ENCODE measurements around the gene SLC24A1. TPM values are rescaled to one million over a fixed set of nuclear protein-coding genes. Genes with fewer than 3 reads are reported as not detected.
A peak's percentile ranks its signal among the peaks of the same experiment; 100 is the strongest.

Gene SLC24A1
- total RNA-seq, 2 experiments from 2014 or later = 2.2 to 2.3 TPM

- no peaks in the 10 kb centered on the region for H3K9me3 Mint-ChIP-seq
- Histone ChIP-seq H3K27me3 (ENCODE audit: control insufficient read depth in 1 of 2, insufficient read depth in 2 of 2, low read length in 2 of 2) (no peaks in the 10 kb centered on the region), H3K27ac (ENCODE audit: low read depth in 1 of 2, low read length in 2 of 2) (no peak overlapping the region), H3K9me3 (ENCODE audit: control insufficient read depth in 1 of 2, insufficient read depth in 1 of 2, low read length in 2 of 2) (no peaks in the 10 kb centered on the region), H3K4me3 (ENCODE audit: low read length) (no peak overlapping the region), H3K36me3 (ENCODE audit: insufficient read depth, low read length) (peaks cover 37% of the 10 kb centered on the region), H3K4me1 (ENCODE audit: insufficient read depth, low read length) (peaks cover 5% of the 10 kb centered on the region)
- no peak for ATAC-seq (ENCODE audit: poor library complexity)
- peaks cover 37% of the 10 kb centered on the region for H3K36me3 Mint-ChIP-seq (ENCODE audit: low read depth)
- intact Hi-C loops (cut with DNase I, micrococcal nuclease) = no loop called here
- ChIA-PET POLR2A (interaction anchor here (0.6 to 1.4 kb wide), 2 partner anchors 43 to 135 kb away, joined by 3 to 4 read pairs; partner anchors contain the start of gene INTS14), CTCF (no interaction called here)
- H3K4me1 Mint-ChIP-seq (ENCODE audit: low read depth) = peaks cover 5% of the 10 kb centered on the region
- no peaks in the 10 kb centered on the region for H3K27me3 Mint-ChIP-seq
- TF ChIP-seq, protein P1, sequence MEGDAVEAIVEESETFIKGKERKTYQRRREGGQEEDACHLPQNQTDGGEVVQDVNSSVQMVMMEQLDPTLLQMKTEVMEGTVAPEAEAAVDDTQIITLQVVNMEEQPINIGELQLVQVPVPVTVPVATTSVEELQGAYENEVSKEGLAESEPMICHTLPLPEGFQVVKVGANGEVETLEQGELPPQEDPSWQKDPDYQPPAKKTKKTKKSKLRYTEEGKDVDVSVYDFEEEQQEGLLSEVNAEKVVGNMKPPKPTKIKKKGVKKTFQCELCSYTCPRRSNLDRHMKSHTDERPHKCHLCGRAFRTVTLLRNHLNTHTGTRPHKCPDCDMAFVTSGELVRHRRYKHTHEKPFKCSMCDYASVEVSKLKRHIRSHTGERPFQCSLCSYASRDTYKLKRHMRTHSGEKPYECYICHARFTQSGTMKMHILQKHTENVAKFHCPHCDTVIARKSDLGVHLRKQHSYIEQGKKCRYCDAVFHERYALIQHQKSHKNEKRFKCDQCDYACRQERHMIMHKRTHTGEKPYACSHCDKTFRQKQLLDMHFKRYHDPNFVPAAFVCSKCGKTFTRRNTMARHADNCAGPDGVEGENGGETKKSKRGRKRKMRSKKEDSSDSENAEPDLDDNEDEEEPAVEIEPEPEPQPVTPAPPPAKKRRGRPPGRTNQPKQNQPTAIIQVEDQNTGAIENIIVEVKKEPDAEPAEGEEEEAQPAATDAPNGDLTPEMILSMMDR (IDR thresholded peaks at IDR 0.05) = no peak
- H3K27ac Mint-ChIP-seq = peak overlapping the region; percentile 42
- no peak for DNase-seq
- no peak overlapping the region for H3K4me3 Mint-ChIP-seq
These were observed 31.6 kb downstream of the SLC24A1 start for GRCh38 chr15:65653341-65653740.

DNA sequence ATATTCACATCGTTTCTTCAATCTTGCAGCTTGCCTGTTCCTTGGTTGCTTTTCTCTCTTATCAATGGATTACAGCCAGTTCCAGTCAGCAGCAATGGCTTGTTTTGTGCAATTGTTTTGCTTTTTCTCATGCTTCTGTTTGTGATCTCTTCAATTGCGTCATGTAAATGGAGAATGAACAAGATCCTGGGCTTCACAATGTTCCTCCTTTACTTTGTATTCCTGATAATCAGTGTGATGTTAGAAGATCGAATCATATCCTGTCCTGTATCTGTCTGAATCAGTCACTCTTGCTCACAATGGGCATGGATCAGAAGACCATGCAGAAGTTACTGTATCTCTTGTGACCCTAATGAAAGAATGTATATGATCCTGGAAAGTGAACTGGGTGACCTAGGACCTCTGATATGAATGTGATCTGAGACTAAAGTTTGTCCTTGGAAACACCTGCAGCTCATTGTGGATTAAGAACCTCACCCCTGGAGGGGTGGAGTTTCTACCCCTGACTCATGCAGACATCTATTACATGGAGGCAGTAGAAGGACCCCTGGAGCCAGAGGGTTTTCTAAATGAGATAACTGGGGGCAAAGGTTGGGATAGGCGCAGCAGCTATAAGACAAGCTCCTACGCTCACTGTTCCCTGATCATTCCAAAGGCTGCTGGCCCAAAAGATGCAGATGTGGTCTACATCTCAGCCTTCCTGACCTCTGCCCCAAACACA is 32.2 kb downstream of the SLC24A1 start:
- Histone ChIP-seq H3K9me3 (ENCODE audit: control insufficient read depth in 1 of 2, insufficient read depth in 1 of 2, low read length in 2 of 2) (no peaks in the 10 kb centered on the region), H3K4me1 (ENCODE audit: insufficient read depth, low read length) (peaks cover 5% of the 10 kb centered on the region), H3K27ac (ENCODE audit: low read depth in 1 of 2, low read length in 2 of 2) (no peak overlapping the region), H3K4me3 (ENCODE audit: low read length) (no peak overlapping the region), H3K27me3 (ENCODE audit: control insufficient read depth in 1 of 2, insufficient read depth in 2 of 2, low read length in 2 of 2) (no peaks in the 10 kb centered on the region), H3K36me3 (ENCODE audit: insufficient read depth, low read length) (peaks cover 41% of the 10 kb centered on the region)
- peak overlapping the region; percentile 29 for H3K27ac Mint-ChIP-seq
- ATAC-seq (ENCODE audit: poor library complexity) = no peak
- no peaks in the 10 kb centered on the region for H3K9me3 Mint-ChIP-seq
- H3K27me3 Mint-ChIP-seq = no peaks in the 10 kb centered on the region
- ChIA-PET CTCF (no interaction called here), POLR2A (interaction anchor here (0.6 to 1.4 kb wide), 3 partner anchors 43 to 1513 kb away, joined by 3 to 4 read pairs (median 3); partner anchors contain the start of gene INTS14)
- intact Hi-C loops (cut with DNase I, micrococcal nuclease) = no loop called here
- no peak overlapping the region for H3K4me3 Mint-ChIP-seq
- H3K4me1 Mint-ChIP-seq (ENCODE audit: low read depth) = peaks cover 5% of the 10 kb centered on the region
- TF ChIP-seq, protein P1 (IDR thresholded peaks at IDR 0.05) = no peak
- peaks cover 43% of the 10 kb centered on the region for H3K36me3 Mint-ChIP-seq (ENCODE audit: low read depth)
- DNase-seq = no peak

GRCh38 chr15:65655026-65655425 is 33.3 kb downstream of the SLC24A1 start:
- DNase-seq (no peak), ATAC-seq (ENCODE audit: poor library complexity) (no peak)
- Mint-ChIP-seq H3K9me3 (no peaks in the 10 kb centered on the region), H3K27me3 (no peaks in the 10 kb centered on the region), H3K4me1 (ENCODE audit: low read depth) (peaks cover 5% of the 10 kb centered on the region), H3K36me3 (ENCODE audit: low read depth) (peaks cover 51% of the 10 kb centered on the region), H3K27ac (no peak overlapping the region), H3K4me3 (no peak overlapping the region)
- TF ChIP-seq, protein P1 (IDR thresholded peaks at IDR 0.05) = no peak
- ChIA-PET CTCF (interaction anchor here (0.6 kb wide), 1 partner anchor 632 kb away, joined by 3 read pairs; no protein-coding TSS in a partner anchor), POLR2A (no interaction called here)
- intact Hi-C loops (cut with DNase I, micrococcal nuclease) = no loop called here
- no peak overlapping the region for H3K4me3 ChIP-seq (ENCODE audit: low read length)
- H3K9me3 ChIP-seq (ENCODE audit: control insufficient read depth in 1 of 2, insufficient read depth in 1 of 2, low read length in 2 of 2) = no peaks in the 10 kb centered on the region
- H3K36me3 ChIP-seq (ENCODE audit: insufficient read depth, low read length) = peaks cover 46% of the 10 kb centered on the region
- H3K27ac ChIP-seq (ENCODE audit: low read depth in 1 of 2, low read length in 2 of 2) = no peak overlapping the region
- no peaks in the 10 kb centered on the region for H3K27me3 ChIP-seq (ENCODE audit: control insufficient read depth in 1 of 2, insufficient read depth in 2 of 2, low read length in 2 of 2)
- peaks cover 5% of the 10 kb centered on the region for H3K4me1 ChIP-seq (ENCODE audit: insufficient read depth, low read length)
